Measurements from ENCODE around the gene CTNNB1. TPM values are rescaled to one million over a fixed set of nuclear protein-coding genes. Genes with fewer than 3 reads are reported as not detected.

The CTNNB1 gene
- total RNA-seq, 1 donor from 2014 or later, result 1,006 TPM

- Histone ChIP-seq H3K27me3 (ENCODE audit: control insufficient read depth, insufficient read depth, low read length) (no peaks in the 10 kb centered on the region), H3K36me3 (ENCODE audit: control insufficient read depth, insufficient read depth, low read length) (no peaks in the 10 kb centered on the region), H3K4me3 (ENCODE audit: low read depth, low read length) (no peak overlapping the region)
- FAIRE-seq (no peak), DNase-seq (ENCODE audit: low read depth) (no peak)
- TF ChIP-seq, protein P1, sequence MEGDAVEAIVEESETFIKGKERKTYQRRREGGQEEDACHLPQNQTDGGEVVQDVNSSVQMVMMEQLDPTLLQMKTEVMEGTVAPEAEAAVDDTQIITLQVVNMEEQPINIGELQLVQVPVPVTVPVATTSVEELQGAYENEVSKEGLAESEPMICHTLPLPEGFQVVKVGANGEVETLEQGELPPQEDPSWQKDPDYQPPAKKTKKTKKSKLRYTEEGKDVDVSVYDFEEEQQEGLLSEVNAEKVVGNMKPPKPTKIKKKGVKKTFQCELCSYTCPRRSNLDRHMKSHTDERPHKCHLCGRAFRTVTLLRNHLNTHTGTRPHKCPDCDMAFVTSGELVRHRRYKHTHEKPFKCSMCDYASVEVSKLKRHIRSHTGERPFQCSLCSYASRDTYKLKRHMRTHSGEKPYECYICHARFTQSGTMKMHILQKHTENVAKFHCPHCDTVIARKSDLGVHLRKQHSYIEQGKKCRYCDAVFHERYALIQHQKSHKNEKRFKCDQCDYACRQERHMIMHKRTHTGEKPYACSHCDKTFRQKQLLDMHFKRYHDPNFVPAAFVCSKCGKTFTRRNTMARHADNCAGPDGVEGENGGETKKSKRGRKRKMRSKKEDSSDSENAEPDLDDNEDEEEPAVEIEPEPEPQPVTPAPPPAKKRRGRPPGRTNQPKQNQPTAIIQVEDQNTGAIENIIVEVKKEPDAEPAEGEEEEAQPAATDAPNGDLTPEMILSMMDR (IDR thresholded peaks at IDR 0.05; ENCODE audit: insufficient read depth, low read length, severe bottlenecking), result no peak
Measured at GRCh38 chr3:41192885-41193284, 6.4 kb upstream of the CTNNB1 start.

DNA sequence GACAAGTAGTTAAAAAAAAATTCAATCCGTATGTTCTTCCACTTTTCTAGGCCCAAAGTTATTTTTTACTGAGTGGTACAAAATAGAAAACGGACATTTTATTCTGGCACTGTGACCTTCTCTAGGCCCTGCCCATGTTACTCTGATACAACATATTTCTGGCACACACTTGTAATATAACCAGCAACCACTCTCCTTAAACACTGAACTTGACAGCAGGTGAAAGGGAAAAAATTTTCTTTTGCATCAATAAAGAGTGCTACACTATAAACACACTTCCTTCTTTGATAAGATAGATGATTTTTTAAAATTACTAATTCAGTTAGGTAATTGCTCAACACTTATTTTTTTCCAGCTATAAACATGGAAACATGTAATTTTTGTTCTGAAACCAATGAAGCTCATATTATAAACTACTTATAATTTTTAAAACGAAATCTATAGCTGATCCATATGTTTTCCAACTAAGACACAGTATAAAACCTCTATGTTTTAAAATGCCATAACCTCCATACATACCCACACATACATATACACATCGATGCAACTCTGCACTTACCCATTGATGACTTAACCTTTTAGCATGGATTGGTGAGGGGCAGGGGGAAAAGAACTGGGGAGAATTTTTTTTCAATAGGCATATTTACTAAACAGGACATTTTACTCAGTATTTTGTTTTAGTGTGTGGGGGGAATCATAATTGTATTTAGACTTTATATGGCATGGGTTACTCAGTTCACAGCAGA, 5.3 kb upstream of the CTNNB1 start:
- no peaks in the 10 kb centered on the region for H3K27me3 ChIP-seq (ENCODE audit: control insufficient read depth, insufficient read depth, low read length)
- TF ChIP-seq, protein P1 (IDR thresholded peaks at IDR 0.05; ENCODE audit: insufficient read depth, low read length, severe bottlenecking), result no peak
- no peak for DNase-seq (ENCODE audit: low read depth)
- no peak for FAIRE-seq
- no peaks in the 10 kb centered on the region for H3K36me3 ChIP-seq (ENCODE audit: control insufficient read depth, insufficient read depth, low read length)
- no peak overlapping the region for H3K4me3 ChIP-seq (ENCODE audit: low read depth, low read length)

- TF ChIP-seq, protein P1 (IDR thresholded peaks at IDR 0.05; ENCODE audit: insufficient read depth, low read length, severe bottlenecking), result no peak
- Histone ChIP-seq H3K36me3 (ENCODE audit: control insufficient read depth, insufficient read depth, low read length) (no peaks in the 10 kb centered on the region), H3K27me3 (ENCODE audit: control insufficient read depth, insufficient read depth, low read length) (no peaks in the 10 kb centered on the region), H3K4me3 (ENCODE audit: low read depth, low read length) (no peak overlapping the region)
- DNase-seq (ENCODE audit: low read depth) (no peak), FAIRE-seq (no peak)
Measured at GRCh38 chr3:41194701-41195100, 4.6 kb upstream of the CTNNB1 start.

DNA sequence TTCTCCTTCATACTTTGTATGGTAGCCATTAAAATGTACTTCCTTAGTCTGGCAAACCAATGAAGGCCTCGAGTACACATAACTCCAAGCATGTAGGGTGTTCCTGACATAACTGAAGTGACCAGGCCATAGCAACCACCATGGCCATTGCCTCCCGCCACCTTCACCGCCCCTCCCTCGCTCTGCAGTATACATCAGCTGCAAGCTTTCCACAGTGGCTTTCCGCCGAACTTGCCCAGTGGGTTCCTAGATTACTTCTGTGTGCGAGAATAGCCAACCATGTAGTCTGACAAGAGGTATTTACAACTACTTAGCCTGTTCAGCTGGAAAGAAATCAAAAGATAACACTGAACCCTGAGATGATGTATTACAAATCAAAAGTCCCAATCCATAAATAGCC, 3.4 kb upstream of the CTNNB1 start:
- Histone ChIP-seq H3K4me3 (ENCODE audit: low read depth, low read length) (no peak overlapping the region), H3K36me3 (ENCODE audit: control insufficient read depth, insufficient read depth, low read length) (no peaks in the 10 kb centered on the region), H3K27me3 (ENCODE audit: control insufficient read depth, insufficient read depth, low read length) (no peaks in the 10 kb centered on the region)
- no peak for FAIRE-seq
- no peak for DNase-seq (ENCODE audit: low read depth)
- TF ChIP-seq, protein P1 (IDR thresholded peaks at IDR 0.05; ENCODE audit: insufficient read depth, low read length, severe bottlenecking), result no peak

GRCh38 chr3:41196499-41197410, 2.5 kb upstream of the CTNNB1 start:
- H3K27me3 ChIP-seq (ENCODE audit: control insufficient read depth, insufficient read depth, low read length), result no peaks in the 10 kb centered on the region
- FAIRE-seq (no peak), DNase-seq (ENCODE audit: low read depth) (no peak)
- H3K4me3 ChIP-seq (ENCODE audit: low read depth, low read length), result no peak overlapping the region
- TF ChIP-seq, protein P1 (IDR thresholded peaks at IDR 0.05; ENCODE audit: insufficient read depth, low read length, severe bottlenecking), result no peak
- no peaks in the 10 kb centered on the region for H3K36me3 ChIP-seq (ENCODE audit: control insufficient read depth, insufficient read depth, low read length)

Data from bronchial epithelial cell (primary cell).